HS-5 (cell line): ENCODE results near the gene CWC27.
A peak's percentile ranks its signal among the peaks of the same experiment; 100 is the strongest.

ENCODE experiments used
- DNase-seq: peaks from one replicate; pipeline ENCODE4 v3.0.0-alpha.2; 2012; ENCODE audit warnings: low read depth

The CWC27 gene, protein sequence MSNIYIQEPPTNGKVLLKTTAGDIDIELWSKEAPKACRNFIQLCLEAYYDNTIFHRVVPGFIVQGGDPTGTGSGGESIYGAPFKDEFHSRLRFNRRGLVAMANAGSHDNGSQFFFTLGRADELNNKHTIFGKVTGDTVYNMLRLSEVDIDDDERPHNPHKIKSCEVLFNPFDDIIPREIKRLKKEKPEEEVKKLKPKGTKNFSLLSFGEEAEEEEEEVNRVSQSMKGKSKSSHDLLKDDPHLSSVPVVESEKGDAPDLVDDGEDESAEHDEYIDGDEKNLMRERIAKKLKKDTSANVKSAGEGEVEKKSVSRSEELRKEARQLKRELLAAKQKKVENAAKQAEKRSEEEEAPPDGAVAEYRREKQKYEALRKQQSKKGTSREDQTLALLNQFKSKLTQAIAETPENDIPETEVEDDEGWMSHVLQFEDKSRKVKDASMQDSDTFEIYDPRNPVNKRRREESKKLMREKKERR

DNA sequence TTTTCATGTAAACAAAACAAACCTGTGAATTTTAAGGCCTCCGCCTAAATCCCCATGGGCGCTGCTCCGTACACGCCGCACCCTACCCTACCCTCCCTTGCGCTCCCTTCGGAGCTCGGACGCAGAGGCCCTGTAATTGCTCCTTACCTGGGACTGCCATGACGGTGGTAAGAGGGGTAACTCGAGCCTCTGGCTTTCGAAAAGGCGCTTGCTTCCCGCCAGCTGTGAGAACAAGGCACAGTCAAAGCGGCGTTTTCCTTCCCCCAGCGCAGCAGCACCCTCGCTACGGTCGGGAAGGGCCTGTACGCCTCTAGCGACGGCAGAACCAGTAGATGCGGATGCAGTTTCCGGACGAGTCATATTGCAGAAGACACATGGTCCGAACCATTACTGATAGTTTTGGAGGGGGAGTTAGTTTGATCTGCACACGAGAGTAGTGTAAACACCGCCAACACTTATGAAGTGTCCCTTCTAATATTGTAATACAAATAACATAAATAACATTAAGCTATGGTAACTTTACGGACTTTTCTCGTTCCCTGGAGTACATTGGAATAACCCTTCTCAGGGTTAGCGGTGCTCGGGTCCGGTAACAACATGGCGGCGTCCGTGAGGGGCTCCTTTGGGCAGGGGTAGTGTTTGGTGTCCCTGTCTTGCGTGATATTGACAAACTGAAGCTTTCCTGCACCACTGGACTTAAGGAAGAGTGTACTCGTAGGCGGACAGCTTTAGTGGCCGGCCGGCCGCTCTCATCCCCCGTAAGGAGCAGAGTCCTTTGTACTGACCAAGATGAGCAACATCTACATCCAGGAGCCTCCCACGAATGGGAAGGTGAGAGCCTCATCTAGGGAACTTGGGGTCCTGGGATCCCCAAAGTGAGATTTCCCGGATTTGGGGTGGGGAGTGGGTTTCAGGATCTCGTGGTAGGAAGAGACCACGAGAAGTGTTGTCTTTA lies at the start of gene CWC27, which contains the start of gene SREK1IP1:
CWC27 (plus strand) TSS at position 573 of the 955 bp plus-strand sequence; CDS start at position 790, 217 bp downstream.
SREK1IP1 (minus strand) TSS at position 334 of the 955 bp plus-strand sequence; CDS start at position 160, 174 bp downstream.
- peak; percentile 93 for DNase-seq

DNA sequence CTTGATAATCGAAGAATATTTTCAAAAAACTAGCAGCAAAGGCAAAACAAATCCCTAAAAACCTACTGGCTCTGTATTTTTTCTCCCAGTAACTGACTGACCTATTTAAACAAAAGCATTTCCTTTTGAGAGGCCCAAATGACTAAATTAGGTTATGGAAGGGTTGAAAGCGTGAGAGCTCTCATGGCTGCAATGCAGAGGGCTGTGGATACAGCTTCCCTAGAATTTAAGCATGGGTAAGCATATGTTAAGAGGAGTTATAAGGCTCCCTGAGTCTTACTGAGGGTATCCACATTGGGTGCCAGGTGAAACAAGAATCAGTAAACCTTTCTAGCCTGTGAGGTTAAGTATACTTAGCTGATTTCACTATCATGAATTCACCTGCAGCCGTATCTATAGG lies 46.1 kb upstream of the CWC27 start:
- DNase-seq = no peak

DNA sequence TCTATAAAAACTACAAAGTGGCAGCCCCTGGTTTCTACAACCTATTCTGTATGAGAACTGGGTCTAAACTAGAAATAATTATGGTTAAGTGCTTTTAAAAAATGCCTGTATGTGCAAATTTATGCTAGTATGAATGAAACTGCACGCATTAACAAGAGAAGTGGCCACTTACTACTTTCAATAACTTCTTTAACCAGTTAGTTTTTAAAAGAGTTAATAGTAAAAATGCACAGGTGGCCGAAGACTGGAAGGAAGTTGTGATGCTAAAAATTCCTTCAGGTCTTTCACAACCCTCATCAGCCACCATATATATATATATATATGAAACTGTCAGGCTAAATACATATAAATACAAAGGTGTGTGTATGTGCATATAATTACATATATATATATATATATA lies 41.6 kb upstream of the CWC27 start:
- no peak for DNase-seq

DNA sequence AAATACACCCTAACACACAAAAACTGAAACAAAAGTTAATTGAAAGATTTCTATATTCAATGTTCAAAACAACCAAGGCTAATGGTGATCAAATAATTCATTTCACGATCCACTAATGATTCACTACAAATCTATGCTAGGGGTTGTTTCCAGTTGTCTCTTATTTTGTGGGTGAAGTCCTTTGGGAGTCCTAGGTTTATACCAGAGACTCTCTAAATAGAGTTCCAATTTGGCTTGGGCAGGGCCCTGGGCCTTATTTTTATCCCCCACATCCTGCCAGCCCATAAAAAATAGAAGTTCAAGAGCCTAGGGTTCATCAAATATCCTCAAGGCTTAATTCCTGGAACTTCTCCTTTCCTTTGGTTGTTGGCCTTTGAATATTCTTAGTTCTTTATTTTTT lies 26.3 kb upstream of the CWC27 start:
- no peak for DNase-seq

GRCh38 chr5:64742821-64743220 lies 25.9 kb upstream of the CWC27 start:
- DNase-seq = peak; percentile 5

DNA sequence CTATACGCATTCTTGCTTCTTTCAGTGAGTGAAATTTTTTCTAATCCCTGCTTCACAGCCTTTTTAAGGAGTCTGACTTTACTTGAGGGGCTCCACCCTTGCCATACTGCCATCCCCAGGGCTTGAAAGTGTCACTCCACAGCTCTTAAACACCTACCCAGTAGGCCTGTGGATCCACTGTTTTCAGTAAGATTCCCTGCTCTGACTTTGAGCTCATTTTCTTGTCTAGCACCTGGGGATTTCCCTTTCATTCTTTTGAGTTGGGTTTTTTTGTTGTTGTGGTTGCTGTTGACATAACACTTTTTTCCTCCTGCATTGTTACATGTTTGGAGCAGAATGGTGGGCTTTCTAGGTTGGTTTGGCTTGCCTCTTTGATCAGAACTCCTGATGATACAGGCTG lies 23.8 kb upstream of the CWC27 start:
- no peak for DNase-seq

GRCh38 chr5:64746446-64746845 lies 22.3 kb upstream of the CWC27 start:
- no peak for DNase-seq

- DNase-seq = no peak
Observed at GRCh38 chr5:64749385-64749784, 19.3 kb upstream of the CWC27 start.

- DNase-seq = no peak
Observed at GRCh38 chr5:64754066-64754465, 14.7 kb upstream of the CWC27 start.

DNA sequence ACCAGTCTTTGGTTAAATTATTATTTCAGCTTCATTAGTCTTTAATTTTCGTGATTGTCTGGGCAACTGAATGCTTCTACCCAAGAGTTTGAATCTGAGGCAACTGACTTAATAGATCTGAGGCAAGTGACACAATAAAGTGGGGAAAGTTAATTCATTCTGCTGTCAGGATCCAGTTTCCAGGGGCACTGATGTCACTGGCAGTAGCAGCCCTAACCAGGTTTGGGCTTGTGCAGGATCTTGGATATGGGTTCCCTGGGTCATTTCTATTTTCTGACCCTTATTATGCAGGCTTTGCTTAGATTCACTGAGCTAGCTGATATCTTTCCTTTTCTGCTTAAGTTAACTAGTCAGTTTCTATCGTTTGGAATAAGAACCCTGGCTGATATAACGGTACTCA lies 9.8 kb upstream of the CWC27 start:
- no peak for DNase-seq

DNA sequence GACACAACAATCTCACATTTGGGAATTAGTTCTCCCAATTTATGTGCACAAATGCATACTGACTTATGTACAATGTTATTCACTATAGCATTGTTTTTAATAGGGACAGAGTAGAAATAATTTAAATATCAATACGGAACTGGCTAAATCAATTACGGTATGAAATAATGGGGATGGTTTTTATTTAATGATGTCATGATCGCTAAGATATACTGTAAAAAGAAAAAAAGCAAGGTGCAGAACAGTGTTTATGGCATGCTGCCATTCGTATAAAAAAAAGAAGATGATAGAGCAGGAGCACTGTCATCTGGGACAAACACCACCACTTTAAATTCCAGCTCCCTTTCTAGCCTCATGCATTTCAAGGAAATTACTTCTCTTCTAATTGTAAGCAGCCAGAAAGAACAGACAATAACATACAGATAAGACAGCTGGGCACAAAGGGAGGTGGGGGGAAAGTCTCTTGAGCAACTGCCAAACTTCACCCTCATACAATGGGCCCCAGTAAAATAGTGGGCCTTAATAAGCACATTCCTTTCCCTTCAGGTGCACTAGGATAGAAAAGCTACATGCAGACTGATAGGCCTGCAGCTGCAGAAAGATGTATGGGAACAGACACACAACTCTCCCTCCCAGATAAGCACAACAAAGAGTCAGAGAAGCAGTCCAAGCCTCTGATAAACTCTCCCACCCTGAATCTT lies 8.6 kb upstream of the CWC27 start:
- no peak for DNase-seq

DNA sequence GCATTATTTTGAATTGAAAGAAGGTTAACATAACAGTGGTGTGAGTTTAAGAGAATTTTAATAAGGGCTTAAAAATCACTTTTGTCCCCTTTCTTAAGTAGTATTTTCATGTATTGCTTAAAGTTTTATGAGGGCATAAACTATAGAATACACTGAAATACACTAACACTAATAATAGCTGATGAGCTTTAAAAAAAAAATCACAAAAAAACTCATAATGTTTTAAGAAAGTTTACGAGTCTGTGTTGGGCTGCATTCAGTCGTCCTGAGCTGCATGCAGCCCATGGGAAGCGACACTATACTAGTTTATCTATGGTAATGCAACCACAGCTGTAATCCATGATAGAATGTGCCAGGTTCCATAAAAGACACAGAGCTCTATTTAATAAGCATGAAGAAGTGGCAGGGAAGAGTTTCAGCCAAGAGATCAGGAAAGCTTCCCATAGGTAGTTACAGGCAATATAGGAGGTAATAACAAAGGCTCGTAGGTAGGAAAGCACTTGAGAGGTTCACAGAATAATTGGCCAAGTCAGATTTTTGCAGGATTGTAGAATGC lies 4.7 kb upstream of the CWC27 start:
- no peak for DNase-seq

DNA sequence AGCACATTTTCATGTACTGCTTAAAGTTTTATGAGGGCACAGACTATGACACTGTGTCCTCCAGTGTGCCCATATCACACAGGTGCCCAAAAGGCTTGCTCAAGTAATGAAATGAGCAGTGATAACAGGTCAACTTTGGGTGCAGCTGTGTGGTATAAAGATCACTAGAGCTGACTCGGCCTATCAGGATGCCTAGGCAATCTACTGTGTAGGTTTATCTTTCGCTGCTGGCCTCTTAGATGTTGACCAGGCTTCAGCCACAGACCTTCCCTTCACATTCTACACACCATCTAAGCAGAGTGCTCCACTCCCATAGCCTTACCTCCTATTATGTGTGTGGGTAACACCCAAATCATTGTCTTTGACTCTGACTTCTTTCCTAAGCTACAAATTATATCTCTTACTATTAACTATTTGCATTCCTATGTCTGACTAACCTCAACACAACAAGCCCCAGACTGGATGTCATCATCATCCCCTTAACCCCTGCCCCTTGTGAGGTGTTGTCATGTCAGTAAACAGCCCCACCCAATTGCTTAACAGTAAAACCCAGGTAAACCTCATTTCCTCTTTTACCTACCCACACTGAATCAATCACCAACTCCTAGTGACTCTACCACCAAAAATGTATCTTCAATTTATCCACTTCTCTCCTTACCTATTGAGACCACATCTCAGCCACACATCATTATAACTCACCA lies 2.8 kb upstream of the CWC27 start:
- no peak for DNase-seq

GRCh38 chr5:64766941-64767340 lies 1.8 kb upstream of the CWC27 start:
- no peak for DNase-seq

DNA sequence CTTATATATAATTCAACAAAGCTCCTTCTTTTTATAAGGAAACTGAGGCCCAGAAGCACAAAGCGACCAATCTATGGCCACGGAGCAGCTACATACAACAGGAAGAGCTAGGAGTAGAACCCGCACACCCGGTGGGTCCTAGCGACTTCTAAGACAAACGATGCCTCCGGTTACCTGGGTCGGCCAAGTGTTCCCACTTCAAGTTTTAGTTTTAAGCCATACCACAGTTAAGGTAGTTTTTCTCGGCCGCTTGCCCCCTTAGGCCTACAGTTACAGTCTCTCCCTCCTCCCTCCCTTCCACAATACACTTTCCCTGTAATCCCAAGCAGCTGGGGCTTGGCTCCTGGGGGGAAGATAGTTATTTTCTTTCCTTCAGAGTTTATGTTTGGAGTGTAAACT lies 772 bp upstream of the CWC27 start:
- DNase-seq = no peak

GRCh38 chr5:64769855-64770254 lies 1.1 kb downstream of the CWC27 start:
- DNase-seq = no peak

- DNase-seq = no peak
Observed at GRCh38 chr5:64771736-64772135, 3.0 kb downstream of the CWC27 start.

GRCh38 chr5:64773533-64773932 lies 4.8 kb downstream of the CWC27 start:
- no peak for DNase-seq

DNA sequence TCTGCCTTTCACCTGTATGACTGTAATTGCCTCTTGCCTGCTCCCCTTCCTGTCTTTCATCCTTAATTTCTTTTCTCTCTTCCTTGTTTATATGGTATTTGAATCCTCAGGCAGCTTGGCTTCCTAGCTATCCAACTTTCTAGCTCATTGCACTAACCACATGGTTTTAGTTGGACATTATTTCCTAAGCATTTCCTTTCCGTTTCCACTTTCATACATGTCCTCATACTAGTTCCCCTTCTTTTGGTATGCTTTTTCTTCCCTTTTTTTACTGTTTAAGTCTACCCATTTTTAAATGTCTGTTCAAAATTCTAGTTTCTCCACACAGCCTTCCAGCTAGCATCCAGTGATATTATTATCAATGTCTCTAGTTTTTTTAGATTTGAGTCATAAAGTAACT lies 6.6 kb downstream of the CWC27 start:
- no peak for DNase-seq

DNA sequence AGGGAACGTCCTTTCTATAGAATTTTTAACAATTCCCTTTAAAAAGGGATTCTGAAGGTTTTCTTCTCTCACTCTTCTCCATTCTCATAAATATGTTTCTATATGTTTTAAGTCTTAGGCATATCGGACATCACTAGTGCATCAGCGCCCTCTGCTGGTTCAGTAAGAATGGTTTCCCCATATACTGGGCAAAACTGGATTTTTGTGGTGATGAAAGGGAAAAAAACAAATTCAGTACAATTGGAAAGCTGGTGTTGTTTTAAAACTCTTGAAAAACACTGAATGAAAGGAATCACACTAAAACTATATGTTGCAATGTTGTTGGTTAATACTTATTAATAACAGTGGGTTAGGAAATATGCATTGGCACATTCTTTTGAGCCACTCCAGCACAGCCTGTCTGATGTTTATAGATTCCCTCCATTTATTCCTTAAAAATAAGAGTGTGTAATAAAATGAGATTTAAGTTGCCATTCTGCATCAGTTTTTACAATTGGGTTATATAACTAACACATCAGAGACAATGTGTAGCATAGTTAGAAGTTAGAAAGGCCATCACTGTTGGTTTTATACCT lies 15.8 kb downstream of the CWC27 start:
- peak; percentile 52 for DNase-seq

DNA sequence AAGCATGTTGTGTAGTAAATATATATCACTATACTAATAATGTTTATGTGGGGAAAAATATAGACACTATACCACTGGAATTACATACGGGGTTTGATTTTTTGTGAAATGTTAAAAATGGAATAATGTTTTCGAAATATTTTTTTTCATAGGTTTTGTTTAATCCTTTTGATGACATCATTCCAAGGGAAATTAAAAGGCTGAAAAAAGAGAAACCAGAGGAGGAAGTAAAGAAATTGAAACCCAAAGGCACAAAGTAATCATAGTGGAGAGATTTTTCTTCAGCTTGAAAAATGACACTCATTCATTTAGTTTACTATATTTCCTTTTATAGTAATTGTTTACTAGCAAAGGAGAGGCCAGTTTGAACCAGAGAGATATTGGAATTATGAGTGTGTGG lies 17.6 kb downstream of the CWC27 start:
- no peak for DNase-seq
